C4-2B (cell line): ENCODE results near the gene TPK1.

Experiments used
- CTCF ChIP-seq: fragments of 450-650 bp; conservative IDR thresholded peaks from 2 replicates; pipeline ENCODE4 v1.5.1; 2017; ENCODE audit warnings: mild to moderate bottlenecking
- ZFX ChIP-seq: fragments of 450-650 bp; IDR thresholded peaks from 2 replicates; pipeline ENCODE4 v1.6.1; 2017

- TF ChIP-seq CTCF: no peak
- no peak for TF ChIP-seq ZFX
These were observed 50.3 kb downstream of the TPK1 start for GRCh38 chr7:144785521-144785920.
